ENCODE data around the gene RASGRP2.

Gene RASGRP2

GRCh38 chr11:64694821-64695365 is 49.0 kb downstream of the RASGRP2 start:
- no peak for TF ChIP-seq ZFX (IDR thresholded peaks at IDR 0.05)
- TF ChIP-seq, protein P1, sequence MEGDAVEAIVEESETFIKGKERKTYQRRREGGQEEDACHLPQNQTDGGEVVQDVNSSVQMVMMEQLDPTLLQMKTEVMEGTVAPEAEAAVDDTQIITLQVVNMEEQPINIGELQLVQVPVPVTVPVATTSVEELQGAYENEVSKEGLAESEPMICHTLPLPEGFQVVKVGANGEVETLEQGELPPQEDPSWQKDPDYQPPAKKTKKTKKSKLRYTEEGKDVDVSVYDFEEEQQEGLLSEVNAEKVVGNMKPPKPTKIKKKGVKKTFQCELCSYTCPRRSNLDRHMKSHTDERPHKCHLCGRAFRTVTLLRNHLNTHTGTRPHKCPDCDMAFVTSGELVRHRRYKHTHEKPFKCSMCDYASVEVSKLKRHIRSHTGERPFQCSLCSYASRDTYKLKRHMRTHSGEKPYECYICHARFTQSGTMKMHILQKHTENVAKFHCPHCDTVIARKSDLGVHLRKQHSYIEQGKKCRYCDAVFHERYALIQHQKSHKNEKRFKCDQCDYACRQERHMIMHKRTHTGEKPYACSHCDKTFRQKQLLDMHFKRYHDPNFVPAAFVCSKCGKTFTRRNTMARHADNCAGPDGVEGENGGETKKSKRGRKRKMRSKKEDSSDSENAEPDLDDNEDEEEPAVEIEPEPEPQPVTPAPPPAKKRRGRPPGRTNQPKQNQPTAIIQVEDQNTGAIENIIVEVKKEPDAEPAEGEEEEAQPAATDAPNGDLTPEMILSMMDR (conservative IDR thresholded peaks at IDR 0.05): no peak
- no peak overlapping the region for H3K27ac ChIP-seq

DNA sequence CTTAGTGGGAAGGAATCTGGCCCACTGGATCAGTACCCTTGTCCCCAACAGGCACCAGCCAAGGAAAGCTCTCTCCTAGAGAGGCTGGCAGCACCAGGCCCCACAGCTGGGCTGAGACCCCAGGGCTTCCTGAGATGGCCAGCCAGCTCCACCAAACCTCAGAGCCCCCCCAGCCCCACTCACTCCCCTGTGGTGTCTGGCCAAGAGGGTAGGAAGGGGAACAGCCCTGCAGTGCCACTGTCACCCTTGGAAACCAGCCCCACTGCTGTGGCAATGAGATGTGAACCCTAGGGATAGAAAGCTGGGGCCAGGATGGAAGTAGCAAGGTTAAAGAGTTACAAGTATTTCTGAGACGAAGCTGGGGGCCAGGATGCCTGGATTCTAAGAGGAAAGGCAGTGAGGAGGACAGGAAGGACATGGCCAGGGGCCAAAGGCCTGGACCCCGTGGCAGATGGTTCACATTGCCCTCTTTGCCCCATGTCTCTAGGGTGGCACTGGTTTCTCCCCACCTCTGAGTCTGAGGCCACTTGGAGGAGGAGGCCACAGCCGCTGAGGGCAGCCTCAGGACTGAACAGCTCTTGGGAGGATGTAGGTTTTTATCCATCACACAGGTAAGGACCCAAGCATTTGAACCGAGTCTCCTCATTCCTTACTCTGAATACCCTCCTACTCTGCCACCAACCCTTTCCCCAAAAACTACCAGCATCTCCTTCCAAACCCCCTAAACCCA is 49.8 kb downstream of the RASGRP2 start:
- no peak for TF ChIP-seq ZFX (IDR thresholded peaks at IDR 0.05)
- TF ChIP-seq, protein P1 (conservative IDR thresholded peaks at IDR 0.05): no peak
- no peak overlapping the region for H3K27ac ChIP-seq

DNA sequence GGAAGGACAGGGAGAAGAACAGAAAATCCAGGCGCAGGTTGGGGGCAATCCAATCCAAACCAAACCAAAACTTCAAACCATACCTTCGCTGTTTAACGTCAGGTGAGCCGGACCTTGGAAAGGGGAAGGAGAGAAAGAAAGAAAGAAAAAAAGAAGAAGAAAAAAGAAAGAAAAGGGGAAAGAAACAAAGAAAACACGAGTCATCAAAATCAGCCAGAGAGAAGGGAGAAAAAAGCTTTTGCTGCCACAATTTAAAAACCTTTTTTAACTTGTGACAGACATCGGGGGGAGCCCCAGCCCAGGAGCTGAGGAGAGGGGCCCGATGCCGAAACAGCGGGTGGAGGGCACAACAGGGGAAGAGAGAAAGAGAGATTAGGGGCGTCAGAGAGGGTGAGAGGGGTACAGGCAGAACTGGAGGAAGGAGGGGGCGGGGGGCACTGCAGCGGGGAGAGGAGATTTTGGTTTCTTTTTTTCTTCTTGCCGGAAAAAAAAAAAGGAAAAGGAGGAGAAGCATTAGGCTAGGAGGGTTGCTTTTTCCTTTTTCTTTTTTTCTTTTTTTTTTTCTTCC is 51.1 kb downstream of the RASGRP2 start:
- TF ChIP-seq, protein P1 (conservative IDR thresholded peaks at IDR 0.05): no peak
- TF ChIP-seq ZFX (IDR thresholded peaks at IDR 0.05): no peak
- H3K27ac ChIP-seq: no peak overlapping the region

- H3K27ac ChIP-seq: no peak overlapping the region
- TF ChIP-seq, protein P1 (conservative IDR thresholded peaks at IDR 0.05): no peak
- no peak for TF ChIP-seq ZFX (IDR thresholded peaks at IDR 0.05)
These were observed 52.4 kb downstream of the RASGRP2 start for GRCh38 chr11:64691543-64691942.

GRCh38 chr11:64690235-64690634 is 53.7 kb downstream of the RASGRP2 start:
- H3K27ac ChIP-seq: no peak overlapping the region
- no peak for TF ChIP-seq ZFX (IDR thresholded peaks at IDR 0.05)
- TF ChIP-seq, protein P1 (conservative IDR thresholded peaks at IDR 0.05): no peak

- no peak overlapping the region for H3K27ac ChIP-seq
- TF ChIP-seq, protein P1 (conservative IDR thresholded peaks at IDR 0.05): peak; percentile 98
- TF ChIP-seq ZFX (IDR thresholded peaks at IDR 0.05): no peak
These were observed 55.4 kb downstream of the RASGRP2 start for GRCh38 chr11:64688534-64688982.

Measured in C4-2B (cell line).